Mucosa of rectum (tissue), 2 donors: Measurements from ENCODE around the gene CD44.

Experiments used
- H3K27ac ChIP-seq, 2 donors: one replicate each; pipeline ENCODE4 v1.7.0; 2013; ENCODE audit warnings: inconsistent platforms in 2 of 2, low read depth in 2 of 2, low read length in 2 of 2
- H3K27me3 ChIP-seq, 2 donors: one replicate each; pipeline ENCODE4 v1.7.0; 2013; ENCODE audit warnings: low read length in 2 of 2; ENCODE audit not compliant: control insufficient read depth in 2 of 2, insufficient read depth in 2 of 2
- H3K36me3 ChIP-seq, 2 donors: one replicate each; pipeline ENCODE4 v1.7.0; 2013; ENCODE audit warnings: low read length in 2 of 2; ENCODE audit not compliant: control insufficient read depth in 2 of 2, insufficient read depth in 2 of 2
- H3K4me1 ChIP-seq, 2 donors: one replicate each; pipeline ENCODE4 v1.7.0; 2013; ENCODE audit warnings: low read length in 2 of 2, mild to moderate bottlenecking in 1 of 2; ENCODE audit not compliant: control insufficient read depth in 2 of 2, insufficient read depth in 2 of 2
- H3K4me3 ChIP-seq, 2 donors: one replicate each; pipeline ENCODE4 v1.7.0; 2013; ENCODE audit warnings: low read length in 2 of 2
- H3K9ac ChIP-seq, 2 donors: one replicate each; pipeline ENCODE4 v1.7.0; 2013; ENCODE audit warnings: low read length in 2 of 2, low read depth in 1 of 2, mild to moderate bottlenecking in 1 of 2
- H3K9me3 ChIP-seq, 2 donors: one replicate each; pipeline ENCODE4 v1.7.0; 2013; ENCODE audit warnings: low read length in 2 of 2; ENCODE audit not compliant: control insufficient read depth in 2 of 2
- donor health status: healthy.
- donor health status: Normal muscosa, but diverticular disease.

CD44 gene

GRCh38 chr11:35122308-35122707 is 16.7 kb upstream of the CD44 start:
- no peaks in the 10 kb centered on the region for H3K36me3 ChIP-seq
- H3K9ac ChIP-seq: no peak overlapping the region
- no peaks in the 10 kb centered on the region for H3K27me3 ChIP-seq
- no peaks in the 10 kb centered on the region for H3K9me3 ChIP-seq
- no peak overlapping the region for H3K27ac ChIP-seq
- peaks cover 0 to 6% of the 10 kb centered on the region in 2 donors for H3K4me1 ChIP-seq
- no peak overlapping the region for H3K4me3 ChIP-seq

- Histone ChIP-seq H3K27me3 (no peaks in the 10 kb centered on the region), H3K9me3 (no peaks in the 10 kb centered on the region), H3K9ac (no peak overlapping the region), H3K27ac (no peak overlapping the region), H3K4me3 (no peak overlapping the region), H3K36me3 (no peaks in the 10 kb centered on the region), H3K4me1 (peaks cover 0 to 2% of the 10 kb centered on the region in 2 donors)
Observed at GRCh38 chr11:35126000-35126878, 12.7 kb upstream of the CD44 start.

GRCh38 chr11:35126879-35127581 is 11.9 kb upstream of the CD44 start:
- Histone ChIP-seq H3K4me3 (no peak overlapping the region), H3K9me3 (no peaks in the 10 kb centered on the region), H3K9ac (no peak overlapping the region), H3K36me3 (no peaks in the 10 kb centered on the region), H3K27ac (no peak overlapping the region), H3K4me1 (peaks cover 0 to 2% of the 10 kb centered on the region in 2 donors), H3K27me3 (no peaks in the 10 kb centered on the region)

- Histone ChIP-seq H3K27me3 (no peaks in the 10 kb centered on the region), H3K4me3 (no peak overlapping the region), H3K27ac (no peak overlapping the region), H3K9me3 (no peaks in the 10 kb centered on the region), H3K4me1 (peaks cover 0 to 2% of the 10 kb centered on the region in 2 donors), H3K36me3 (no peaks in the 10 kb centered on the region), H3K9ac (no peak overlapping the region)
Observed at GRCh38 chr11:35127619-35128018, 11.4 kb upstream of the CD44 start.

- H3K4me3 ChIP-seq: no peak overlapping the region
- H3K36me3 ChIP-seq: no peaks in the 10 kb centered on the region
- H3K9me3 ChIP-seq: no peaks in the 10 kb centered on the region
- no peak overlapping the region for H3K27ac ChIP-seq
- H3K27me3 ChIP-seq: no peaks in the 10 kb centered on the region
- H3K4me1 ChIP-seq: no peaks in the 10 kb centered on the region
- H3K9ac ChIP-seq: no peak overlapping the region
Observed at GRCh38 chr11:35131094-35131493, 7.9 kb upstream of the CD44 start.

GRCh38 chr11:35131886-35132285 is 7.1 kb upstream of the CD44 start:
- H3K9ac ChIP-seq: no peak overlapping the region
- H3K27ac ChIP-seq: no peak overlapping the region
- H3K9me3 ChIP-seq: no peaks in the 10 kb centered on the region
- H3K27me3 ChIP-seq: no peaks in the 10 kb centered on the region
- no peaks in the 10 kb centered on the region for H3K36me3 ChIP-seq
- no peaks in the 10 kb centered on the region for H3K4me1 ChIP-seq
- H3K4me3 ChIP-seq: no peak overlapping the region

- Histone ChIP-seq H3K27ac (no peak overlapping the region), H3K4me3 (no peak overlapping the region), H3K9me3 (no peaks in the 10 kb centered on the region), H3K27me3 (no peaks in the 10 kb centered on the region), H3K36me3 (no peaks in the 10 kb centered on the region), H3K4me1 (peaks cover 4% of the 10 kb centered on the region in 2 donors), H3K9ac (no peak overlapping the region)
Observed at GRCh38 chr11:35133656-35134055, 5.3 kb upstream of the CD44 start.

- no peaks in the 10 kb centered on the region for H3K27me3 ChIP-seq
- H3K9ac ChIP-seq: no peak overlapping the region
- H3K9me3 ChIP-seq: no peaks in the 10 kb centered on the region
- H3K4me3 ChIP-seq: no peak overlapping the region
- H3K27ac ChIP-seq: no peak overlapping the region
- peaks cover 4 to 5% of the 10 kb centered on the region in 2 donors for H3K4me1 ChIP-seq
- no peaks in the 10 kb centered on the region for H3K36me3 ChIP-seq
Observed at GRCh38 chr11:35134403-35135148, 4.4 kb upstream of the CD44 start.

- H3K9me3 ChIP-seq: no peaks in the 10 kb centered on the region
- peaks cover 8 to 10% of the 10 kb centered on the region in 2 donors for H3K4me1 ChIP-seq
- H3K27ac ChIP-seq: no peak overlapping the region
Observed at GRCh38 chr11:35135222-35135621, 3.7 kb upstream of the CD44 start.

GRCh38 chr11:35136311-35136710 is 2.7 kb upstream of the CD44 start:
- no peaks in the 10 kb centered on the region for H3K9me3 ChIP-seq
- no peak overlapping the region for H3K9ac ChIP-seq
- no peak overlapping the region for H3K27ac ChIP-seq
- H3K27me3 ChIP-seq: no peaks in the 10 kb centered on the region
- H3K4me1 ChIP-seq: peaks cover 17% of the 10 kb centered on the region in 2 donors
- no peak overlapping the region for H3K4me3 ChIP-seq
- no peaks in the 10 kb centered on the region for H3K36me3 ChIP-seq

More at GRCh38 chr11:35135222-35135621, 3.7 kb upstream of the CD44 start:
- Histone ChIP-seq H3K9ac (no peak overlapping the region), H3K36me3 (no peaks in the 10 kb centered on the region), H3K27me3 (no peaks in the 10 kb centered on the region), H3K4me3 (no peak overlapping the region)
